GM19025 (cell line): Measurements from ENCODE around the gene EIPR1.

Experiments
- ATAC-seq: cut with Tn5 transposase; IDR thresholded peaks from one replicate; pipeline ENCODE4 v1.9.1; 2021; ENCODE audit warnings: mild to moderate bottlenecking, low read depth, moderate library complexity; ENCODE audit not compliant: unreplicated experiment

EIPR1 gene

DNA sequence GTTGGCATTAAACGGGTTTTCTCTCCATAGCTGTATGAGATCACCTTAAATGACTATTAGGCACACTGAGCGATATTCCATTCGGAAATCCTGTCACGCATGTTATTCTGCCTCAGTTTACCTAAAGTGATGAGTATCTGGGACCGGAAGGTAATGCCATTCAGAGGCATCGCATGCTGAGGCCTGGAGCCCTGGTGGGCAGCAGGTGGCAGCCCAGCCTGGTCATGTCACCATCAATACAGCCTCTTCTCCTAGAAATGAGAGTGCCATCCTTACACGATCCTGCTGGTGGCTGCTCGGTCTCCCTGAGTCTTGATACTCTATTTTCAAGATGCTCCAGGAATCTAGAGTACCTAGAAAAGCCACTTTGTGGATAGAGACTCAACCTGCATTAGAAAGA, 119.8 kb downstream of the EIPR1 start:
- ATAC-seq, result no peak

GRCh38 chr2:3257166-3257565, 120.5 kb downstream of the EIPR1 start:
- ATAC-seq, result no peak

GRCh38 chr2:3256605-3257004, 121.0 kb downstream of the EIPR1 start:
- no peak for ATAC-seq

DNA sequence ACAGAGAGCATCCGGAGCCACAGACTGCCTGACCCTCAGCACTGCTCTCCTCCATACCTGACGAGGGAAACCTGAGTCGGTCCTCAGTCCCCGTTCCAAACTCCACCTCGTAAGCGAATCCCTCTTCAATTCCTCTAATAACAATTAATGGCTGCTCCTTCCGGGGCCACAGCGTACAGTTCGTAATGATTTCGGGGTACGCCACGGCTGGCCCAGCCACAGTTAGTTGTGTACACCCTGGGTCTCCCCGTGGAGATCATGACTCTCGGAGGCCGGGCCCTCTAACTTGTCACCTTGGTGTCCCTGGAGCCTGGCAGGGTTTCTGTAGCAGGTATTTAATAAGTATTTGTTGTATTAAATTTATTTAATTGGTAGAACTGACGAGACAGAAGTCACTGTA, 121.5 kb downstream of the EIPR1 start:
- ATAC-seq, result no peak

- peak; percentile 77 for ATAC-seq
Measured at GRCh38 chr2:3254442-3254941, 123.1 kb downstream of the EIPR1 start.

DNA sequence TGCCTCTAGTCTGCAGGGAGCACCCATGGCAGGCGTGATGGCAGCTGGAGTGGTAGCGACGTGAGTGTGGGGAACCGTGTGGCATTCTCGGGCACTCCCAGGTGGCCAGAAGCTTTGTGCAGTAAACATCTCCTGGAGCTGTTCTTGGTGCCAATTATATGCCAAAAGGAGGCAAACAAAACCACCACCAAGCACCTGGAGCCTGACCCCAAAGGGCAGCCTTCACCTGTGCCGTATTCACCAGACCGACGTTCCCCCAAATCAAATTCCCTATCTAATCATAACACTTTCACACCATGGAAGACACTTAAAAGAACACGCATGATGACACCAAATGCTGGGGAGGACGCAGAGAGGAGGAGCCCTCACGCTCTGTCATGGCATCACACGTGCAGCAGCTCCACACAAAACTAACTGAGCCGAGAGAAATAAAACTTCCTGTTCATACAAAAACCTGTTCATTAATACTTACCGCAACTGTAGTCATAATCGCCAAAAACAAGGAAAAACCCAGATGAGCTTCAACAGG, 123.6 kb downstream of the EIPR1 start:
- ATAC-seq, result peak; percentile 56

DNA sequence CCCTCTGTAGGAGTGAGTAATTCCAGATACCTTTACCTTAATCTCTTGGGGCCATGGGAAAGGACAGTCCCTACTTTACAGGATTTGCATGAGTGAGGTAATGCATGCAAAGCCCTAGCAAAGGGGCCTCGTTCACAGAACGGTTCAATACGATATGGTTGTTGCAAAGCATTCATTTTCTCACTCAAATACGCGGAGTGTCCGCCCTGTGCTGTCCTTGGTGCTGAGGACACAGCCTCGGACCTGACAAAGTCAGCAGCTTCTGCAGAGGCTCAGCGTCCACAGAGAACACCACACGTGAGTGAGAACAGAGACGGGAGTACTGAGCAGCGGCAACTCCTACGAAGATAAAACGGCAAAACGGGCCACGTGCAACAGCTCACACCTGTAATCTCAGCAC, 125.7 kb downstream of the EIPR1 start:
- no peak for ATAC-seq

- ATAC-seq, result no peak
Measured at GRCh38 chr2:3249476-3249962, 128.1 kb downstream of the EIPR1 start.

GRCh38 chr2:3248754-3249475, 128.7 kb downstream of the EIPR1 start:
- no peak for ATAC-seq

GRCh38 chr2:3246928-3247714, 130.5 kb downstream of the EIPR1 start:
- no peak for ATAC-seq

DNA sequence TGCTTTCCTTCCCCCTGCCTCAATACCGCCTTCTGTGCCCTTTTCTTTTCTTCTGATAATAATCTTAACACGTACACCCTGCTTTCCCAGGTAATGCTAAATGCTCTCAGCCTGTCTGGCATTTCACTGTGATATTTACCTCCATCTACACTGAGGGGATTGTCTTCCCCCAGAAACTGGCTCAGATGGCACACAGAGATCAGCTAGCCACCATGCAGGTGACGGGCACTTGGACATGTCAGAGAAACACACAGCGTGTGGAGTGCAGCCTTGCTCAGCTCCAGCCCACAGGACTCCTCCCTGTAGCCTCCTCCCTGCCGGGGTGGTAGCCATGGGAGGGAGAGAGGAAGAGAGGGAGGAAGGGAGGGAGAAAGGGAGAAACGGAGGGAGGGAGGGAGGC, 131.2 kb downstream of the EIPR1 start:
- ATAC-seq, result no peak

GRCh38 chr2:3244486-3244885, 133.1 kb downstream of the EIPR1 start:
- ATAC-seq, result no peak

DNA sequence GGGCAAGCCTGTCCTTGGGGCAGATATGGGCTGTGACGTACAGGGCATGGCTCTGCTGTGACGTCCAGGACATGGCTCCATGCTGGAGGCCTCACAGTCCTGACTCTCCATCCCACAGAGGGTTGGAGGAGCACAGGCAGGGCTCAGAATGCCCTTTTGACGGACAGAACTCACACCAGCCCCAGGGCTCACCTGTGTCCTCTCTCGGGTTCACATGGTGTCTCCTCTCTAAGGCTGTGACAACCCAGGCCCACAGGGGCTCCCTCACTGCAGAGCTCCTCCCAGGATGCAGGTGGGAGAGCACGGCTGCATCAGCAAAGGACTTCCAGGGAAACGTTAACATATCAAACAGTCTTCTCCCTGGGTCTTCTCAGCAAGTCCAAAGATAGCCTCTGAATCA, 133.8 kb downstream of the EIPR1 start:
- no peak for ATAC-seq

- ATAC-seq, result peak; percentile 62
Measured at GRCh38 chr2:3242747-3243369, 134.8 kb downstream of the EIPR1 start.

- ATAC-seq, result no peak
Measured at GRCh38 chr2:3241971-3242746, 135.5 kb downstream of the EIPR1 start.

- peak; percentile 59 for ATAC-seq
Measured at GRCh38 chr2:3238951-3239841, 138.4 kb downstream of the EIPR1 start.

- no peak for ATAC-seq
Measured at GRCh38 chr2:3236300-3237045, 141.1 kb downstream of the EIPR1 start.

DNA sequence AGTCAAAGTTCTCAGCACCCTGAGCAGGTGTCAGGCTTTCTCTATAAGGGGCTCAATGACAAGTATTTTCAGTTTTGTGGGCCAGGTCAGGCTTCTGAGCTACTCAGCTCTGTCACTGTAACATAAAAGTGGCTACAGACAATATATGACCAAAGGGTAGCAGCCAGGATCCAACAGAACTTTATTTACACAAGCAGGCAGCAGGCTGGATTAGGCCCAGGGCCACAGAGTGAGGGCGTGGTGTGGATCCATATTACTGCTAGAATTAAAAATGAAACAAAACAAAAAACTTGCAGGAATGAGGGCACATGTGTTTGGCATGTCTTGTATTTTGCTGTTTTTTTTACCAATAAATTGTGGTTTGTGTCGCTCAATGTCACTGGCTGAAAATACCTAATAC, 143.7 kb downstream of the EIPR1 start:
- no peak for ATAC-seq

DNA sequence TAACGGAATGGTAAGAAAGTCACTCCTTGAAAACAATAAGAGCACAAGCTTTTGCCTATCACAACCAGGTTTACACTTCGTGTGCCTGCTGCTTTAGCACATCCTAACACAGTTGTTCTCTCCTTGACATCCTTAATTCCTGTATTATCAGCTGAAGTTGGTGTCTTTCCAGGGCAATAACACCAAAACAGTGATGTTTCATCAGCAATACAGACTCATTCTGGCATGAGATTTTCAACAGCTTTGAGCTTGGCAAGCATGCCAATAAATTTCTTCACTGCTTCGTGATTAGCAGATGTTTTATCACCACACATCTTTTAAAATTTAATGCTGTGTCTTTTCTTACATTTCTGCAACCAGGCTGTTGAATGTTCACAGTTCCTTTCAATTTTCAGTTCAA, 148.4 kb downstream of the EIPR1 start:
- ATAC-seq, result no peak
